HCT116 (cell line): ENCODE data around the gene PCDH9. TPM values are rescaled to one million over a fixed set of nuclear protein-coding genes. Genes with fewer than 3 reads are reported as not detected.

ENCODE experiments used
- ATAC-seq: fragments of 200-7000 bp; cut with Tn5 transposase; 2 replicates; pipeline ENCODE4 v1.9.1; 2020; ENCODE audit warnings: mild to moderate bottlenecking, moderate library complexity
- BruUV-seq: library from RNA; stranded (reverse); fragments of 400-500 nt; replicated peaks from 2 replicates; lab custom pipeline; 2021; lab: Mats Ljungman, UMichigan
- CTCF ChIA-PET: fragments of 300-600 bp; sonication (Branson Sonifier 250); formaldehyde crosslinking; loops from one replicate; lab custom pipeline; 2021; ENCODE audit warnings: antibody characterized with exemption; lab: Charles Lee
- POLR2A ChIA-PET: fragments of 300-600, 350-600 bp; sonication (Branson Sonifier 250); formaldehyde crosslinking; loops from one replicate; lab custom pipeline; 2021; ENCODE audit warnings: antibody characterized with exemption; lab: Charles Lee
- RAD21 ChIA-PET, 2 experiments: fragments of 300-600 bp; sonication (Branson Sonifier 250); formaldehyde crosslinking; loops; one replicate each; lab custom pipeline; 2023; ENCODE audit warnings: low total read pairs in 2 of 2; ENCODE audit not compliant: uncharacterized antibody in 2 of 2, unreplicated experiment in 2 of 2, low non-redundant PET in 1 of 2; lab: Charles Lee
- DNase-seq: peaks from one replicate; pipeline ENCODE4 v3.0.0-alpha.2; 2010; ENCODE audit warnings: low read depth, low spot score
- H2AFZ ChIP-seq: fragments of 200-600 bp; shearing (Covaris generic), sonication (generic); 2 replicates; pipeline ENCODE4 v1.6.1; 2017; ENCODE audit warnings: low read depth, mixed run types, mixed read lengths, antibody characterized with exemption, low read length; ENCODE audit not compliant: poor library complexity, severe bottlenecking
- H3K27ac ChIP-seq: 2 replicates; pipeline ENCODE4 v1.5.1; 2012; ENCODE audit warnings: low read depth, low read length
- H3K27me3 ChIP-seq: fragments of 200-600 bp; sonication (generic); 2 replicates; pipeline ENCODE4 v1.6.1; 2016; ENCODE audit warnings: mixed run types, low read length, mixed read lengths; ENCODE audit not compliant: insufficient read depth
- H3K36me3 ChIP-seq, 2 experiments: fragments of 200-500 bp in 1 of 2; fragments of 200-600 bp in 1 of 2; sonication (Bioruptor generic) in 1 of 2; sonication (generic) in 1 of 2; 2 replicates each; pipeline versions ENCODE4 v1.5.1 to v1.6.1; 2014 to 2016; ENCODE audit warnings: low read length in 2 of 2, inconsistent platforms in 1 of 2, mixed read lengths in 1 of 2, mixed run types in 1 of 2; ENCODE audit not compliant: insufficient read depth in 2 of 2, control insufficient read depth in 1 of 2
- H3K4me1 ChIP-seq, 2 experiments: fragments of 200-600 bp in 1 of 2; sonication (generic) in 1 of 2; 2 replicates each; pipeline versions ENCODE4 v1.5.1 to v1.6.1; 2012 to 2017; ENCODE audit warnings: low read length in 2 of 2, inconsistent platforms in 1 of 2, mild to moderate bottlenecking in 1 of 2, mixed read lengths in 1 of 2, mixed run types in 1 of 2, moderate library complexity in 1 of 2; ENCODE audit not compliant: insufficient read depth in 2 of 2, control insufficient read depth in 1 of 2
- H3K4me2 ChIP-seq: fragments of 200-600 bp; sonication (generic); 2 replicates; pipeline ENCODE4 v1.6.1; 2017; ENCODE audit warnings: mixed run types, low read length, mixed read lengths
- H3K4me3 ChIP-seq, 2 experiments: fragments of 200-600 bp in 1 of 2; sonication (generic) in 1 of 2; replicated peaks in 1 of 2; 2 replicates each; pipeline ENCODE4 v1.5.1; 2011 to 2016; ENCODE audit warnings: low read length in 2 of 2, control low read depth in 1 of 2, low read depth in 1 of 2, mild to moderate bottlenecking in 1 of 2, mixed read lengths in 1 of 2, mixed run types in 1 of 2
- H3K79me2 ChIP-seq: fragments of 200-600 bp; sonication (generic); 2 replicates; pipeline ENCODE4 v1.6.1; 2017; ENCODE audit warnings: mild to moderate bottlenecking, mixed run types, low read length, moderate library complexity, mixed read lengths; ENCODE audit not compliant: insufficient read depth
- H3K9ac ChIP-seq: fragments of 200-600 bp; sonication (generic); 2 replicates; pipeline ENCODE4 v1.6.1; 2016; ENCODE audit warnings: low read length, mixed read lengths
- H3K9me2 ChIP-seq: fragments of 200-600 bp; sonication (generic), shearing (Covaris generic); 2 replicates; pipeline ENCODE4 v1.6.1; 2017; ENCODE audit warnings: mixed run types, mild to moderate bottlenecking, moderate library complexity; ENCODE audit not compliant: insufficient read depth
- H3K9me3 ChIP-seq, 2 experiments: fragments of 200-500 bp in 1 of 2; fragments of 200-600 bp in 1 of 2; sonication (Bioruptor generic) in 1 of 2; sonication (generic) in 1 of 2; 2 replicates each; pipeline ENCODE4 v1.6.1; 2014 to 2017; ENCODE audit warnings: low read length in 2 of 2, mixed read lengths in 2 of 2, inconsistent platforms in 1 of 2, low read depth in 1 of 2, mild to moderate bottlenecking in 1 of 2, mixed run types in 1 of 2, moderate library complexity in 1 of 2; ENCODE audit not compliant: control insufficient read depth in 1 of 2, insufficient read depth in 1 of 2
- H4K20me1 ChIP-seq: fragments of 200-600 bp; sonication (generic), shearing (Covaris generic); 2 replicates; pipeline ENCODE4 v1.6.1; 2017; ENCODE audit warnings: mixed run types, mild to moderate bottlenecking, moderate library complexity; ENCODE audit not compliant: insufficient read depth
- CEBPB ChIP-seq: IDR thresholded peaks from 2 replicates; pipeline ENCODE4 v1.6.1; 2012; ENCODE audit warnings: low read depth
- EGR1 ChIP-seq: IDR thresholded peaks from 2 replicates; pipeline ENCODE4 v1.6.1; 2012; ENCODE audit warnings: low read depth
- ELF1 ChIP-seq: IDR thresholded peaks from 2 replicates; pipeline ENCODE4 v1.6.1; 2012; ENCODE audit warnings: low read depth, borderline replicate concordance
- EZH2 ChIP-seq: fragments of 200-600 bp; sonication (generic); IDR thresholded peaks from 2 replicates; pipeline ENCODE4 v1.6.1; 2017; ENCODE audit warnings: antibody characterized with exemption, mixed run types
- EZH2phosphoT487 ChIP-seq: fragments of 200-600 bp; IDR thresholded peaks from 2 replicates; pipeline ENCODE4 v1.6.1; 2018; ENCODE audit warnings: antibody characterized with exemption, borderline replicate concordance
- JUND ChIP-seq: IDR thresholded peaks from 2 replicates; pipeline ENCODE4 v1.6.1; 2012
- MAX ChIP-seq: IDR thresholded peaks from 2 replicates; pipeline ENCODE4 v1.6.1; 2012
- POLR2A ChIP-seq: IDR thresholded peaks from 2 replicates; pipeline ENCODE4 v1.7.0; 2011; ENCODE audit warnings: borderline replicate concordance; ENCODE audit not compliant: insufficient read depth, insufficient read length; ENCODE audit errors: extremely low read depth
- POLR2AphosphoS5 ChIP-seq: IDR thresholded peaks from 2 replicates; pipeline ENCODE4 v1.6.1; 2011; ENCODE audit warnings: mild to moderate bottlenecking, low read depth, low read length, moderate library complexity
- SIN3A ChIP-seq: IDR thresholded peaks from 2 replicates; pipeline ENCODE4 v1.6.1; 2012; ENCODE audit warnings: low read depth
- SP1 ChIP-seq: IDR thresholded peaks from 2 replicates; pipeline ENCODE4 v1.6.1; 2012; ENCODE audit warnings: low read depth
- TCF7L2 ChIP-seq: IDR thresholded peaks from 2 replicates; pipeline ENCODE4 v1.7.0; 2011; ENCODE audit warnings: borderline replicate concordance, inconsistent platforms; ENCODE audit not compliant: insufficient read depth, insufficient read length; ENCODE audit errors: extremely low read depth
- YY1 ChIP-seq: IDR thresholded peaks from 2 replicates; pipeline ENCODE4 v1.6.1; 2011; ENCODE audit warnings: low read length, low read depth, moderate library complexity, mild to moderate bottlenecking; ENCODE audit not compliant: insufficient replicate concordance; ENCODE audit errors: extremely low read depth
- ZFX ChIP-seq: fragments of 450-650 bp; IDR thresholded peaks from 2 replicates; pipeline ENCODE4 v1.6.1; 2017
- intact Hi-C: fragments of 100-400 bp; cut with micrococcal nuclease; formaldehyde crosslinking; loops from 2 replicates; pipeline ENCODE4 v1.10.0; 2022
- total RNA-seq: library from RNA; stranded (reverse); gene quantifications from one replicate; pipeline ENCODE4 v1.2.1, GENCODE V29; 2021; ENCODE audit not compliant: unreplicated experiment

Gene PCDH9
- total RNA-seq, 1 experiment from 2014 or later = 0.02 TPM

- Histone ChIP-seq H2AFZ (no peak overlapping the region), H3K36me3 (no peaks in the 10 kb centered on the region), H3K4me2 (no peak overlapping the region), H3K9ac (no peak overlapping the region), H3K9me2 (no peaks in the 10 kb centered on the region), H3K79me2 (no peaks in the 10 kb centered on the region), H3K4me1 (peaks cover 0 to 3% of the 10 kb centered on the region in 2 experiments; a peak in 1 of 4 replicates), H3K4me3 (no peak overlapping the region), H3K27ac (no peak overlapping the region), H4K20me1 (no peaks in the 10 kb centered on the region), H3K27me3 (no peaks in the 10 kb centered on the region), H3K9me3 (no peaks in the 10 kb centered on the region)
- ATAC-seq = no peak
- ChIA-PET CTCF (interaction anchor here (0.9 to 2.8 kb wide), 3 partner anchors 16 to 1049 kb away, joined by 3 to 8 read pairs (median 5); no protein-coding TSS in a partner anchor), POLR2A (no interaction called here), RAD21 (no interaction called here)
- intact Hi-C loops = loop anchor here (5.0 kb wide), 3 partner anchors 534 to 1564 kb away; no protein-coding TSS in a partner anchor
- no peak for TF ChIP-seq ZFX
- no peak for TF ChIP-seq POLR2AphosphoS5
- TF ChIP-seq SIN3A = no peak
- TF ChIP-seq TCF7L2 = no peak
- no peak for TF ChIP-seq ELF1
- no peak for TF ChIP-seq CEBPB
- TF ChIP-seq EZH2 = no peak
- no peak for TF ChIP-seq EZH2phosphoT487
- TF ChIP-seq YY1 = no peak
- TF ChIP-seq SP1 = no peak
- TF ChIP-seq POLR2A = no peak
- TF ChIP-seq MAX = no peak
- TF ChIP-seq EGR1 = no peak
- no peak for TF ChIP-seq JUND
- no peak for DNase-seq
- BruUV-seq = no TSS peak
Measured at GRCh38 chr13:67221630-67222226, 8.4 kb downstream of the PCDH9 start.
